HG02798 (cell line): ENCODE measurements around the gene EDNRA.
A peak's percentile ranks its signal among the peaks of the same experiment; 100 is the strongest.

Source experiments
- ATAC-seq: cut with Tn5 transposase; IDR thresholded peaks from one replicate; pipeline ENCODE4 v1.9.1; 2021; ENCODE audit warnings: mild to moderate bottlenecking; ENCODE audit not compliant: unreplicated experiment, poor library complexity

Gene EDNRA

DNA sequence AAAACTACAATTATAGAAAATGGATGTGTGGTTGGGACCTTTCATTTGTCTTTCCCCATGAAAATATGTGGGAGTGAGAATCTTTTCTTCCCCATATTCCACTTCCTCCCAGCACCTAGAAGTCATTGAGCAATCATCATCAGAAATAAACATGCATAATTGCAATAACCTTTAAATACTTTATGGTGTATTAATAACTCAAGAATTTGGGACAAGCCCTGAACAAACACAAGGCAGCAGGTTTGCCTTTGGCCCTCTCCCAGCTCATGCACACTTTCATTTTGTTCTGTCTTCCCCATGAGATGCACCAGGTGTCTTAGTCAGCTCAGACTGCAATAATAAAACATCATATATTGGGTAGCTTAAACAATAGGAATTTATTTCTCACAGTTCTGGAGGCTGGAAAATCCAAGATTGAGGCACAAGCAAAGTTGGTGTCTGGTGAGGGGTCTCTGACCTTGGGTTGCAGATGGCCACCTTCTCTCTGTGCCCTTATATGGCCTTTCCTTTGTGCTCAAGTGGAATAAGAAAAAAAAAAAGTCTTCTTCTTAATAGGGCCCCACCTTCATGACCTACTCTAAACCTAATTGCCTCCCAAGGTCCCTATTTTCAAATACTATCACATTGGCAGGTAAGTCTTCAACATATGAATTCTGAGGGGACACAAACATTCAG is 101.6 kb downstream of the EDNRA start:
- no peak for ATAC-seq

GRCh38 chr4:147583876-147584275 is 103.0 kb downstream of the EDNRA start:
- ATAC-seq: no peak

DNA sequence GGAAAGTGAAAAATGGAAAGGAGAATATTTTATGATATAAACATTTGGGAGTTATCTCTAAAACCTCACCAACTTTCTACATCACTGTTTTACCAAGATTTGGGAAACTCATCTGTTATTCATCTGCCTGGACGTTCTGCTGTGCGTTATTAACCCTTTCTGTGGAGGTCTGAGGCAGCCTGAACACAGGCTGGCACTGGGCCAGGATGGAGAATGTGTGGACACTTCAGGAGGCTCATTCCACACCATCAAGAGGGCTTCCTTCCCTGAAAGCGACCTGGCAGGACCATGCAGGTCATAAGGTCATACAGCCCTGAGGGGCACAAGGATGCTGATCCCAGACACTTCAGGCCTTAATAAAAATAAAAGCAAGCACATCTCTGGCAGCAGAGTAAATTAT is 105.1 kb downstream of the EDNRA start:
- no peak for ATAC-seq

- ATAC-seq: peak; percentile 81
Observed at GRCh38 chr4:147586637-147587036, 105.7 kb downstream of the EDNRA start.

GRCh38 chr4:147587041-147587440 is 106.1 kb downstream of the EDNRA start:
- ATAC-seq: no peak

DNA sequence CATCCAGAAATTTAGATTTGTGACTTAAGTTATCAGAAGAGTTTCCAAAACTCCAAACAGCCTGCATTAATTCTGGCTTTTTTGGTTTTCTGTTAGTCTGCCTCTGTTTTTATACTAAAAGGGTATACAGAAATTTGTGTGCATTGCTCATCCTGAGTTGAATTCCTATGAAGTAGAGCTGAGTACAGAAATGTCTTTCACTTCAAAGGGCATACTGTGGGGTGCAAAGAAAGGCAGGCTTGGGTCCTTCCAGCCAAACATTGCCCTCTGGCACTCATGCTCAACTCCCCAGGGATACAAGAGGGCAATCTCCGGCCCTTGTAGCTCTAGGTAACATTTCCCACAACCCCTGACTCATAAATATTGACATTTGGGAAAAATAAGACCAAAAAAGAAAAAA is 108.7 kb downstream of the EDNRA start:
- no peak for ATAC-seq

DNA sequence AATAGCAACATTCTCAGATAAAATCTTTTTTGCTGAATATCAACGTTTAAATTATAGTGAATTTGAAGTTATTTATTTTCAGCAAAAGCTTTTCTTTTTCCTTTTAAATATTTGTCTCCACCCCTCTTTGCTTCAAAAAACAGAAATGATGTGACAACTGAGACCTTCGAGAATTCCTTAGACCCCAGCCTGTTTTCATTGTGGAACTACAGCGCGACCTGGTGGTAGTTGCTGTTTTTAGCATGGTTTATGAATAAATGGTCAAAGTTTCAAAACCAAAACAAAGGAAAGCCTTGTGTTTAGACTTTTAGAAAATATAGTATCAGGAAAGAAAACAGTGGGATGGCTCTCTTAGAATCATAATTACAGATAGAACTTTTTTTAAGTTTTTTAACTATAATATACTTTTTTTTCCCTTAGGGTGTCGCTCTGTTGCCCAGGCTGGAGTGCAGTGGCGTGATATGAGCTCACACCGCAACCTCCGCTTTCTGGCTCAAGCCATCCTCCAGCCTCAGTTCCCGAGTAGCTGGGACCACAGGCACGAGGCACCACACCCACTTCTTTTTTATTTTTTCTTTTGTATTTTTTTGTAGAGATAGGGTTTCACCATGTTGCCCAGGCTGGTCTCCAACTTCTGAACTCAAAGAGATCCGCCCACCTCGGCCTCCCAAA is 109.5 kb downstream of the EDNRA start:
- peak; percentile 58 for ATAC-seq

DNA sequence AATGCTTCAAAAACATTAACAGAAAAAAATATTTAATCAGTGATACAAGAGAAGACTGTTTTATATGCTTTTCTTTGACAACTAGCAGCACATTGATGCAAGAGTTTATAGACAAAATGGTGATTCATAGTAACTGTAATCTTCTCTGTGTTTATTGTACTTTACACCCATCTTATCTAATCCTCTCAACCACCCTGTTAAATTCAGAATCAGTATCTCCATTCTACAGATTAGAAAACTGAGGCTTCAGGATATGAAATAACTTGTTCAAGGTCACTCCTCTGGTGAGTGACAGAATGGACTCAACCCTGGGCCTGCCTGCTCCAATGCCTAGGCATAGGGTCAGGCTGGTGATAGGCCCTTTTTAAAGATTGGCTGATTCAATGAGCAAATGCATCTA is 110.2 kb downstream of the EDNRA start:
- no peak for ATAC-seq

GRCh38 chr4:147594107-147594506 is 113.2 kb downstream of the EDNRA start:
- no peak for ATAC-seq
